Progenitor cell of endocrine pancreas (in vitro differentiated cells): ENCODE results near the gene MBP. TPM values are rescaled to one million over a fixed set of nuclear protein-coding genes. Genes with fewer than 3 reads are reported as not detected.

Experiments
- DNase-seq: peaks from one replicate; pipeline ENCODE4 v3.0.0; 2021; ENCODE audit warnings: low spot score; ENCODE audit not compliant: unreplicated experiment
- H3K27ac Mint-ChIP-seq: 2 replicates; pipeline ENCODE4 v1.8.0; 2021; ENCODE audit warnings: mild to moderate bottlenecking, moderate library complexity, mixed read lengths
- H3K27me3 Mint-ChIP-seq: 2 replicates; pipeline ENCODE4 v1.8.0; 2021; ENCODE audit warnings: mixed read lengths
- H3K36me3 Mint-ChIP-seq: 2 replicates; pipeline ENCODE4 v1.8.0; 2022; ENCODE audit warnings: mixed read lengths; ENCODE audit not compliant: insufficient read depth
- H3K4me1 Mint-ChIP-seq: 2 replicates; pipeline ENCODE4 v1.8.0; 2021; ENCODE audit warnings: low read depth, mixed read lengths
- H3K4me3 Mint-ChIP-seq: 2 replicates; pipeline ENCODE4 v1.8.0; 2021; ENCODE audit warnings: low read depth, mild to moderate bottlenecking, moderate library complexity, mixed read lengths
- H3K9me3 Mint-ChIP-seq: 2 replicates; pipeline ENCODE4 v1.8.0; 2021; ENCODE audit warnings: low read depth, mixed read lengths
- total RNA-seq: library from RNA; stranded (reverse); gene quantifications from 2 replicates; pipeline ENCODE4 v1.2.1, GENCODE V29; 2021
- TF ChIP-seq, protein P1 (sequence below): fragments of 200-600 bp; sonication (generic); IDR thresholded peaks from one replicate; pipeline ENCODE4 v1.5.0; 2021; ENCODE audit warnings: antibody characterized with exemption, mild to moderate bottlenecking; ENCODE audit not compliant: unreplicated experiment

Gene MBP
- total RNA-seq, 1 donor from 2014 or later: 38.4 TPM

DNA sequence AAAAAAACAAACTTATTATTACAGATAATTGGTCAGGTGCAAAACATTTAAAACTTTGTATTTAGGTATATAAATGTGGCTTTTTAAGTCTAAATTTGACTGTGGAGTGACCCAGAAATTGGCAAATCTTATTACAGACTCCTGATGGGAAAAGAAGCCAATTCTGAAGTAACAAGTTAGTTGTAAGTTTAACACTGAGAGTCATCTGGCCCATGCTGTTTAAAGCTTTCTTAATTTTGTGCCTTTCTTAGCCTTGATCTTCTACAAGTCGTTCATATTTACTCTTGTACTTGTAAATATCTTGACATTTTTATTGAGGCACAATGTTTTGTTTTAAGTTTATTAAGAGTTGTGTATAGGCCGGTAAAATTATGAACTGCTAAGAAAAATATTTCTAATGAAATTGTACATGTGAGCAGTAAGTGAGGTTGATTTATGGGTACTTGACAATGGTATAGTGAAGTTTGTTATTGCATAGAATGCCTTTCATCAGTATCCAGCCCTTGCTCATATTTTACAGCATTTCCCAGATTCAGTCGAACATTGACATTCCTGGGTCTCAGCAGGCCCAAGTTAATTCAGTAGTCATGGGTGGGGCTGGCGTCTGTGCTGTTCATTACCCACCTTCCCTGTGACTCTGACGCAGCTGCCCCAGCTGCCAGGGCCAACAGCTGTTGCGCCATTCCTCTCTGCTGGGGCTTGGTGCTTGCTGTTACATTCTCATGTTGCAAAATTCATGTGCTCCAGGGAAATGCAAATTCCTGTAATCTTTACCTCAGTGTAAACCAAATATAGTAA lies 188.8 kb downstream of the MBP start:
- TF ChIP-seq, protein P1, sequence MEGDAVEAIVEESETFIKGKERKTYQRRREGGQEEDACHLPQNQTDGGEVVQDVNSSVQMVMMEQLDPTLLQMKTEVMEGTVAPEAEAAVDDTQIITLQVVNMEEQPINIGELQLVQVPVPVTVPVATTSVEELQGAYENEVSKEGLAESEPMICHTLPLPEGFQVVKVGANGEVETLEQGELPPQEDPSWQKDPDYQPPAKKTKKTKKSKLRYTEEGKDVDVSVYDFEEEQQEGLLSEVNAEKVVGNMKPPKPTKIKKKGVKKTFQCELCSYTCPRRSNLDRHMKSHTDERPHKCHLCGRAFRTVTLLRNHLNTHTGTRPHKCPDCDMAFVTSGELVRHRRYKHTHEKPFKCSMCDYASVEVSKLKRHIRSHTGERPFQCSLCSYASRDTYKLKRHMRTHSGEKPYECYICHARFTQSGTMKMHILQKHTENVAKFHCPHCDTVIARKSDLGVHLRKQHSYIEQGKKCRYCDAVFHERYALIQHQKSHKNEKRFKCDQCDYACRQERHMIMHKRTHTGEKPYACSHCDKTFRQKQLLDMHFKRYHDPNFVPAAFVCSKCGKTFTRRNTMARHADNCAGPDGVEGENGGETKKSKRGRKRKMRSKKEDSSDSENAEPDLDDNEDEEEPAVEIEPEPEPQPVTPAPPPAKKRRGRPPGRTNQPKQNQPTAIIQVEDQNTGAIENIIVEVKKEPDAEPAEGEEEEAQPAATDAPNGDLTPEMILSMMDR: no peak
- DNase-seq: no peak
- Mint-ChIP-seq H3K4me3 (no peak overlapping the region), H3K27me3 (no peaks in the 10 kb centered on the region), H3K27ac (no peak overlapping the region), H3K9me3 (peaks cover 10% of the 10 kb centered on the region), H3K4me1 (no peaks in the 10 kb centered on the region), H3K36me3 (peaks cover 33% of the 10 kb centered on the region)

DNA sequence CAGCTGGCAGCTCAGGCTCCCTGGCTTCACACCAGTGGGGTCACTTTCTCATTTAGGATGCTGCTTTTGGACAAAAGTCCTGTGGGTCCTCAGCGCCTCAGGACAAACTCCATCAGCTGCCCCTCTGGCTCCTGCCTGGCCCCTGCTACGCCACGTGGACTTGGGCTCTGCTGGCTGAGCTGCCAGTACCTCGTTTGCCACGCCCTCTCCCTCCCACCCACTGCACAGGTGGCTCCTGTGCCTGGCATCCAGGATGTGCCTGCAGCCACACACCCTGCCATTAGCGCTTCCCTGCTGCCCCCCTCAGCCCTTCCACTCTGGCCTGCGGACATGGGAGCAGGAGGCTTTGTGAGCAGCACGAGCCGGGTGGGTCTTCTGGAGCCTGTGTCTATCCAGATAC lies 191.3 kb downstream of the MBP start:
- Mint-ChIP-seq H3K27ac (no peak overlapping the region), H3K9me3 (peaks cover 6% of the 10 kb centered on the region), H3K4me1 (no peaks in the 10 kb centered on the region), H3K4me3 (no peak overlapping the region), H3K36me3 (peaks cover 20% of the 10 kb centered on the region), H3K27me3 (no peaks in the 10 kb centered on the region)
- TF ChIP-seq, protein P1: no peak
- no peak for DNase-seq

DNA sequence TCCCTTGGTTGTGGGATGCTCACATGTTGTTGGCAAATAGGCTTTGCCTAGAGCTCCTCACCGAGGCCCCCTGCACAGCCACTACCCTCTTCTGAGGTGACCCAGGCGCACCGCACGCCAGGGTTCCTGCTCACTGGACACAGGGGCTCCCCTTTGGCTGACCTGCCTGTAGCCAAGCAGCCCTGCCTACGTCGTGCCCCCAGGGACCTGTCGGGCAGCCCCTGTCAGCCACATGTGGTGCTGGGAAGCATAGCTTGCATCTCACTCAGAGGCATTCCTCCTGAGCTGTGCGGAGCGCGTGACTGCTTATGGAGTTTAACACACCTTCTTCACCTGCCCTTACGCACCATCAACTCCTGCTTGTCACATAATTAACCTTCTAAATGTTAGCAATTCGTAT lies 194.0 kb downstream of the MBP start:
- no peak overlapping the region for H3K4me3 Mint-ChIP-seq
- no peak overlapping the region for H3K27ac Mint-ChIP-seq
- TF ChIP-seq, protein P1: no peak
- DNase-seq: no peak
- no peaks in the 10 kb centered on the region for H3K27me3 Mint-ChIP-seq
- no peaks in the 10 kb centered on the region for H3K4me1 Mint-ChIP-seq
- peaks cover 10% of the 10 kb centered on the region for H3K36me3 Mint-ChIP-seq
- no peaks in the 10 kb centered on the region for H3K9me3 Mint-ChIP-seq

DNA sequence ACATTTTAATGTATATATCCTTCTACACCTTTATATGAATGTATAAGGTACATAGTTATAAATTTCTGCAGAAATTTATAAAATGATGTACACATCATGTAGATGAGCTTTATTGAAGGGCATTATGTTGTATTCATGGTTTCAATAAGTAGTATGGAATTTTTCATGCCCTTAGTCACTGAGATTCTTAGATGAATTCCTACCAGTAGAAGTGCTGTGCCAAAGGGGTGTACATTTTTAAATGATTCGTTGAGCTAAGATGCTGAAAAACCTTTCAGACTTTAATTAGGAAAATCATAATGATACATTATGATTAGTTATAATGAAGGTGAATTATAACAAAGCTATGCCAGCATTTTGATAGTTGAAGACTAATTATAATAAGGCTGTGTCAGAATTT lies 195.0 kb downstream of the MBP start:
- Mint-ChIP-seq H3K27ac (no peak overlapping the region), H3K4me1 (no peaks in the 10 kb centered on the region), H3K4me3 (no peak overlapping the region), H3K27me3 (no peaks in the 10 kb centered on the region), H3K36me3 (peaks cover 12% of the 10 kb centered on the region), H3K9me3 (no peaks in the 10 kb centered on the region)
- TF ChIP-seq, protein P1: no peak
- no peak for DNase-seq

DNA sequence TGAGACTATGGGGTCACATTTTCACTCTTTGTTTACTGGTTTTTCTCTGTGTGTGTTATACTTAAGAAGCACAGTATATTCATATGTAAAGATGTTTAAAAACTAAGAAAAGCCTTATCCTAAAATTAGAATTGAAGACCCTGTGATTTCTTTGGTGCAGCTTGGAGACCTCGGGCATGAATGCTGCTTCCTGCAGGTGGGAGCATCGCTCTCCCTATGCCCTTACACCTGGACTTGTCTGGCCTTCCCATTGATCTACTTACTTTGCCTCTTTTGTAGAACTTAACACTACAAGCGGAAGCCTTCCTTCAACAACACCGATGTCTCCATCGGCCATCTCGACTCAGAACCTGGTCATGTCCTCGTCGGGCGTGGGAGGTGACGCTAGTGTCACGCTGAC lies 195.7 kb downstream of the MBP start:
- Mint-ChIP-seq H3K9me3 (no peaks in the 10 kb centered on the region), H3K4me3 (no peak overlapping the region), H3K36me3 (peaks cover 16% of the 10 kb centered on the region), H3K27ac (peak overlapping the region; percentile 9), H3K27me3 (no peaks in the 10 kb centered on the region), H3K4me1 (no peaks in the 10 kb centered on the region)
- DNase-seq: no peak
- TF ChIP-seq, protein P1: no peak
